ENCODE data around the gene PSMC4. TPM values are rescaled to one million over a fixed set of nuclear protein-coding genes. Genes with fewer than 3 reads are reported as not detected.

PSMC4 gene
- total RNA-seq, 1 experiment from 2014 or later: 2,386 TPM

DNA sequence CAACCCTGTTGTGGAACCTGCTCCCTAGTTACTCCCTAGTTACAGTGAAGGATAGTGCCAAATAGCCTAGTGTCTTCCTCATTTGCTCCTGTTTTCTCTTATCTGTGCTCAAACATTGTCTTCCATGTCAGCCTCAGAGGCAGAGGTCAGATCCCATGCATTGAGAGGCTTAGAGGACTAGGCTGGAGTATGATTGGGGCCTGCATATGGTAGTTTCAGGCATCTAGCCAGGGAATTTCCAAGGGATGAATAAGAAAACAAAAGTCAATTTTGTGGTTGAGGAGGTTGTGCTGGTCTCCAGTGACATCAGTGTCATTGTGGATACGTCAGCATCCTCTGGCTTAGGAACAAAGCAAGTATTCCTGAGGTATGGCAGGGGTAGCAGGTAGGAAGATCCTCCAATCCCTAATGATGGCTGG is 35.3 kb downstream of the PSMC4 start:
- POLR2A ChIA-PET: interaction anchor here (0.7 to 1.1 kb wide), 3 partner anchors 9 to 83 kb away, joined by 3 to 5 read pairs (median 4); partner anchors contain the start of gene ZNF546

DNA sequence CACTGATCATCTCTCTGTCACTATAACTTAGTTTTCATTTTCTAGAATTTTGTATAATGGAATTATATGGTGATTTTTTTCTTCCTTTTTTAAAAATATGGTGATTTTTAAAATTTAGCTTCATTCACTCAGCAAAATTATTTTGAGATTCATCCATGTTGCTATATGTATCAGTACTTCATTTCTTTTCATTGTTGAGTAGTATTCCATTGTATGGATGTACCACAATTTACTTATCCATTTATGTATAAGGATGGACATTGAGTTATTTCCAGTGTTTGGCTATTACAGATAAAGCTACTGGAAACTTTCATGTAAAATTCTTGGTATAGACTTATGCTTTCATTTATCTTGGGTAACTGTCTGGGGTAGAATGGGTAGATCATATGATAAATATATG is 38.7 kb downstream of the PSMC4 start:
- DNase-seq (ENCODE audit: low read depth, low spot score) (no peak), ATAC-seq (no peak)
- POLR2A ChIA-PET: interaction anchor here (0.6 to 1.4 kb wide), 3 partner anchors 9 to 275 kb away, joined by 3 to 8 read pairs (median 4); no protein-coding TSS in a partner anchor
- peaks cover 82% of the 10 kb centered on the region for H3K9me3 ChIP-seq (ENCODE audit: control insufficient read depth, insufficient read depth, low read depth, low read length)
- TF ChIP-seq, protein P1, sequence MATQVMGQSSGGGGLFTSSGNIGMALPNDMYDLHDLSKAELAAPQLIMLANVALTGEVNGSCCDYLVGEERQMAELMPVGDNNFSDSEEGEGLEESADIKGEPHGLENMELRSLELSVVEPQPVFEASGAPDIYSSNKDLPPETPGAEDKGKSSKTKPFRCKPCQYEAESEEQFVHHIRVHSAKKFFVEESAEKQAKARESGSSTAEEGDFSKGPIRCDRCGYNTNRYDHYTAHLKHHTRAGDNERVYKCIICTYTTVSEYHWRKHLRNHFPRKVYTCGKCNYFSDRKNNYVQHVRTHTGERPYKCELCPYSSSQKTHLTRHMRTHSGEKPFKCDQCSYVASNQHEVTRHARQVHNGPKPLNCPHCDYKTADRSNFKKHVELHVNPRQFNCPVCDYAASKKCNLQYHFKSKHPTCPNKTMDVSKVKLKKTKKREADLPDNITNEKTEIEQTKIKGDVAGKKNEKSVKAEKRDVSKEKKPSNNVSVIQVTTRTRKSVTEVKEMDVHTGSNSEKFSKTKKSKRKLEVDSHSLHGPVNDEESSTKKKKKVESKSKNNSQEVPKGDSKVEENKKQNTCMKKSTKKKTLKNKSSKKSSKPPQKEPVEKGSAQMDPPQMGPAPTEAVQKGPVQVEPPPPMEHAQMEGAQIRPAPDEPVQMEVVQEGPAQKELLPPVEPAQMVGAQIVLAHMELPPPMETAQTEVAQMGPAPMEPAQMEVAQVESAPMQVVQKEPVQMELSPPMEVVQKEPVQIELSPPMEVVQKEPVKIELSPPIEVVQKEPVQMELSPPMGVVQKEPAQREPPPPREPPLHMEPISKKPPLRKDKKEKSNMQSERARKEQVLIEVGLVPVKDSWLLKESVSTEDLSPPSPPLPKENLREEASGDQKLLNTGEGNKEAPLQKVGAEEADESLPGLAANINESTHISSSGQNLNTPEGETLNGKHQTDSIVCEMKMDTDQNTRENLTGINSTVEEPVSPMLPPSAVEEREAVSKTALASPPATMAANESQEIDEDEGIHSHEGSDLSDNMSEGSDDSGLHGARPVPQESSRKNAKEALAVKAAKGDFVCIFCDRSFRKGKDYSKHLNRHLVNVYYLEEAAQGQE (IDR thresholded peaks at IDR 0.05; ENCODE audit: insufficient read depth in 1 of 2, low read depth in 2 of 2, low read length in 1 of 2): no peak
- H3K4me1 ChIP-seq (ENCODE audit: control insufficient read depth, insufficient read depth, low read length): peaks cover 8% of the 10 kb centered on the region; the same call in 1 of the 2 replicates
- BruUV-seq (replicated peaks): no TSS peak
- in situ Hi-C loops (cut with HindIII; ENCODE audit: low pct_unique_long_range_greater_than_20kb, low sequenced_read_pairs) (no loop called here), intact Hi-C loops (cut with micrococcal nuclease; ENCODE audit: unreplicated experiment) (no loop called here)
- peaks cover 37% of the 10 kb centered on the region for H3K36me3 ChIP-seq (ENCODE audit: control insufficient read depth, insufficient read depth, low read length)
- no peaks in the 10 kb centered on the region for H3K27me3 ChIP-seq (ENCODE audit: control insufficient read depth, insufficient read depth, low read length)
- no peak overlapping the region for H3K27ac ChIP-seq (ENCODE audit: low read length)
- CTCF ChIA-PET: interaction anchor here (0.6 to 0.7 kb wide), 2 partner anchors 176 to 208 kb away, joined by 3 to 5 read pairs; no protein-coding TSS in a partner anchor
- H3K4me3 ChIP-seq (ENCODE audit: low read depth in 2 of 2, low read length in 2 of 2): no peak overlapping the region

More for the DNA sequence above, 35.3 kb downstream of the PSMC4 start:
- Histone ChIP-seq H3K4me3 (ENCODE audit: low read depth in 2 of 2, low read length in 2 of 2) (no peak overlapping the region), H3K27me3 (ENCODE audit: control insufficient read depth, insufficient read depth, low read length) (no peaks in the 10 kb centered on the region), H3K9me3 (ENCODE audit: control insufficient read depth, insufficient read depth, low read depth, low read length) (peaks cover 50% of the 10 kb centered on the region), H3K27ac (ENCODE audit: low read length) (no peak overlapping the region), H3K4me1 (ENCODE audit: control insufficient read depth, insufficient read depth, low read length) (peaks cover 8% of the 10 kb centered on the region; the same call in 1 of the 2 replicates), H3K36me3 (ENCODE audit: control insufficient read depth, insufficient read depth, low read length) (peaks cover 29% of the 10 kb centered on the region)
- BruUV-seq (replicated peaks): no TSS peak
- CTCF ChIA-PET: no interaction called here
- no peak for TF ChIP-seq SIN3A (IDR thresholded peaks at IDR 0.05; ENCODE audit: borderline replicate concordance, insufficient read depth, low read depth, low read length)
- TF ChIP-seq TCF7L2 (IDR thresholded peaks at IDR 0.05; ENCODE audit: low read depth, low read length): no peak
- TF ChIP-seq, protein P1 (IDR thresholded peaks at IDR 0.05; ENCODE audit: insufficient read depth in 1 of 2, low read depth in 2 of 2, low read length in 1 of 2): no peak
- TF ChIP-seq, protein P2, sequence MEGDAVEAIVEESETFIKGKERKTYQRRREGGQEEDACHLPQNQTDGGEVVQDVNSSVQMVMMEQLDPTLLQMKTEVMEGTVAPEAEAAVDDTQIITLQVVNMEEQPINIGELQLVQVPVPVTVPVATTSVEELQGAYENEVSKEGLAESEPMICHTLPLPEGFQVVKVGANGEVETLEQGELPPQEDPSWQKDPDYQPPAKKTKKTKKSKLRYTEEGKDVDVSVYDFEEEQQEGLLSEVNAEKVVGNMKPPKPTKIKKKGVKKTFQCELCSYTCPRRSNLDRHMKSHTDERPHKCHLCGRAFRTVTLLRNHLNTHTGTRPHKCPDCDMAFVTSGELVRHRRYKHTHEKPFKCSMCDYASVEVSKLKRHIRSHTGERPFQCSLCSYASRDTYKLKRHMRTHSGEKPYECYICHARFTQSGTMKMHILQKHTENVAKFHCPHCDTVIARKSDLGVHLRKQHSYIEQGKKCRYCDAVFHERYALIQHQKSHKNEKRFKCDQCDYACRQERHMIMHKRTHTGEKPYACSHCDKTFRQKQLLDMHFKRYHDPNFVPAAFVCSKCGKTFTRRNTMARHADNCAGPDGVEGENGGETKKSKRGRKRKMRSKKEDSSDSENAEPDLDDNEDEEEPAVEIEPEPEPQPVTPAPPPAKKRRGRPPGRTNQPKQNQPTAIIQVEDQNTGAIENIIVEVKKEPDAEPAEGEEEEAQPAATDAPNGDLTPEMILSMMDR (IDR thresholded peaks at IDR 0.05): no peak
- TF ChIP-seq POLR2AphosphoS5 (IDR thresholded peaks at IDR 0.05; ENCODE audit: low read depth, low read length): no peak
- ATAC-seq: peak; percentile 91
- in situ Hi-C loops (cut with HindIII; ENCODE audit: low pct_unique_long_range_greater_than_20kb, low sequenced_read_pairs): no loop called here
- DNase-seq (ENCODE audit: low read depth, low spot score): peak; percentile 100
- intact Hi-C loops (cut with micrococcal nuclease; ENCODE audit: unreplicated experiment): no loop called here
